Liver (tissue), 9 donors: ENCODE results near the gene STIM1. TPM values are rescaled to one million over a fixed set of nuclear protein-coding genes. Genes with fewer than 3 reads are reported as not detected.
"Not testable (repeated sequence)": the region's sequence is repeated elsewhere in the genome, so short reads cannot be mapped to it uniquely, and the experiment has no call there.

Experiments
- DNase-seq: peaks from one replicate; pipeline ENCODE4 v3.0.0-alpha.2; 2017; ENCODE audit warnings: low spot score
- H3K27ac ChIP-seq, 2 donors: one replicate each; pipeline ENCODE4 v1.7.0; 2013; ENCODE audit warnings: inconsistent platforms in 2 of 2, low read length in 2 of 2, control low read depth in 1 of 2, low read depth in 1 of 2, mild to moderate bottlenecking in 1 of 2
- H3K27me3 ChIP-seq, 4 donors: one replicate each; pipeline versions ENCODE4 v1.6.1 to v1.7.0; 2013; ENCODE audit warnings: low read length in 3 of 4, inconsistent platforms in 1 of 4, mild to moderate bottlenecking in 1 of 4, moderate library complexity in 1 of 4; ENCODE audit not compliant: control insufficient read depth in 4 of 4, insufficient read depth in 4 of 4
- H3K36me3 ChIP-seq, 4 donors: one replicate each; pipeline versions ENCODE4 v1.6.1 to v1.7.0; 2013; ENCODE audit warnings: low read length in 3 of 4, mild to moderate bottlenecking in 3 of 4, low read depth in 1 of 4, moderate library complexity in 1 of 4; ENCODE audit not compliant: control insufficient read depth in 4 of 4, insufficient read depth in 3 of 4
- H3K4me1 ChIP-seq, 4 donors: one replicate each; pipeline versions ENCODE4 v1.6.1 to v1.7.0; 2013; ENCODE audit warnings: low read length in 3 of 4, mild to moderate bottlenecking in 3 of 4, moderate library complexity in 1 of 4; ENCODE audit not compliant: control insufficient read depth in 4 of 4, insufficient read depth in 4 of 4
- H3K4me3 ChIP-seq, 3 donors: one replicate each; pipeline versions ENCODE4 v1.6.1 to v1.7.0; 2013; ENCODE audit warnings: low read length in 3 of 3, control low read depth in 1 of 3, low read depth in 1 of 3, mild to moderate bottlenecking in 1 of 3
- H3K9ac ChIP-seq, 2 donors: one replicate each; pipeline ENCODE4 v1.7.0; 2013; ENCODE audit warnings: low read length in 2 of 2, mild to moderate bottlenecking in 2 of 2, moderate library complexity in 2 of 2, control low read depth in 1 of 2, low read depth in 1 of 2
- H3K9me3 ChIP-seq, 4 donors: one replicate each; pipeline versions ENCODE4 v1.6.1 to v1.7.0; 2013; ENCODE audit warnings: low read length in 3 of 4; ENCODE audit not compliant: control insufficient read depth in 4 of 4
- ATF3 ChIP-seq: IDR thresholded peaks from 2 replicates; pipeline ENCODE4 v1.6.1; 2016; ENCODE audit warnings: antibody characterized with exemption
- CTCF ChIP-seq: fragments of 150-350 bp; IDR thresholded peaks from 2 replicates; pipeline ENCODE4 v1.5.1; 2017; ENCODE audit warnings: improper control_type of control experiment, low read depth, low read length; ENCODE audit not compliant: missing input control
- EGR1 ChIP-seq, 2 donors: IDR thresholded peaks; 2 replicates each; pipeline ENCODE4 v1.6.1; 2016 to 2018; ENCODE audit warnings: antibody characterized with exemption in 2 of 2, low read depth in 2 of 2
- FOXA1 ChIP-seq: IDR thresholded peaks from 2 replicates; pipeline ENCODE4 v1.6.1; 2016; ENCODE audit warnings: antibody characterized with exemption
- GABPA ChIP-seq, 2 donors: IDR thresholded peaks in 1 of 2; conservative IDR thresholded peaks in 1 of 2; 2 replicates each; pipeline ENCODE4 v1.6.1; 2016; ENCODE audit warnings: antibody characterized with exemption in 2 of 2, mild to moderate bottlenecking in 1 of 2, moderate library complexity in 1 of 2
- HNF4A ChIP-seq, 2 donors: conservative IDR thresholded peaks; 2 replicates each; pipeline ENCODE4 v1.6.1; 2016; ENCODE audit warnings: antibody characterized with exemption in 2 of 2, mild to moderate bottlenecking in 2 of 2
- HNF4G ChIP-seq: IDR thresholded peaks from 2 replicates; pipeline ENCODE4 v1.6.1; 2016; ENCODE audit warnings: antibody characterized with exemption
- MAX ChIP-seq: IDR thresholded peaks from 2 replicates; pipeline ENCODE4 v1.6.1; 2016; ENCODE audit warnings: antibody characterized with exemption
- NR2F2 ChIP-seq: IDR thresholded peaks from 2 replicates; pipeline ENCODE4 v1.6.1; 2016; ENCODE audit warnings: antibody characterized with exemption
- RAD21 ChIP-seq, 2 donors: IDR thresholded peaks; 2 replicates each; pipeline ENCODE4 v1.6.1; 2016; ENCODE audit warnings: antibody characterized with exemption in 2 of 2, mild to moderate bottlenecking in 2 of 2
- REST ChIP-seq: IDR thresholded peaks from 2 replicates; pipeline ENCODE4 v1.6.1; 2016; ENCODE audit warnings: antibody characterized with exemption, mild to moderate bottlenecking
- RXRA ChIP-seq, 2 donors: IDR thresholded peaks; 2 replicates each; pipeline ENCODE4 v1.6.1; 2017 to 2018; ENCODE audit warnings: antibody characterized with exemption in 2 of 2, mild to moderate bottlenecking in 1 of 2
- TAF1 ChIP-seq: conservative IDR thresholded peaks from 2 replicates; pipeline ENCODE4 v1.6.1; 2016; ENCODE audit warnings: antibody characterized with exemption, mild to moderate bottlenecking
- ZBTB33 ChIP-seq: IDR thresholded peaks from 2 replicates; pipeline ENCODE4 v1.6.1; 2016; ENCODE audit warnings: antibody characterized with exemption
- WGBS: extraction: QIAGEN DNeasy Blood & Tissue Kit; methylation state at CpG from one replicate; pipeline ENCODE4 v1.1.7; 2013; 5-methylcytosine and 5-hydroxymethylcytosine counted together
- polyA plus RNA-seq, 2 donors: library from polyadenylated mRNA; stranded (reverse) in 1 of 2; unstranded in 1 of 2; fragments of 200-250 nt in 1 of 2; fragments of >200 nt in 1 of 2; fragmentation: Nextera tagmentation in 1 of 2; extraction: Ambion mirVana in 1 of 2; gene quantifications; one replicate each; pipeline versions ENCODE4 v1.2.1 to v1.2.3, GENCODE V29; 2013 to 2015
- total RNA-seq, 2 donors: library from RNA; depleted of rRNA; stranded (reverse); fragments of >200 nt; gene quantifications; one replicate each; pipeline ENCODE4 v1.2.3, GENCODE V29; 2014
- donor health status: healthy.
- donor health status: healthy.
- donor health status: healthy.
- donor health status: healthy.
- donor health status: healthy.

The STIM1 gene
- total and polyA plus RNA-seq, 4 donors = 19.7 to 42.9 (median 25.1) TPM

- no peaks in the 10 kb centered on the region for H3K27me3 ChIP-seq
- TF ChIP-seq NR2F2 (no peak), HNF4G (no peak), TAF1 (no peak), RAD21 (IDR thresholded peaks at IDR 0.05) (no peak), FOXA1 (no peak), CTCF (no peak), HNF4A (conservative IDR thresholded peaks at IDR 0.05) (no peak), RXRA (IDR thresholded peaks at IDR 0.05) (no peak), ZBTB33 (no peak), REST (no peak), GABPA (IDR thresholded peaks at IDR 0.05 in 1 of 2, conservative IDR thresholded peaks at IDR 0.05 in 1 of 2) (no peak)
- no peaks in the 10 kb centered on the region for H3K9me3 ChIP-seq
- H3K36me3 ChIP-seq = peaks cover 9 to 34% (median 25%) of the 10 kb centered on the region in 4 donors
- no peak for DNase-seq
- 95% methylated on average over 1 of the region's 1 CpG for WGBS
- H3K4me3 ChIP-seq = no peak overlapping the region
- no peaks in the 10 kb centered on the region for H3K4me1 ChIP-seq
- no peak overlapping the region for H3K9ac ChIP-seq
- no peak overlapping the region for H3K27ac ChIP-seq
These were observed 271.9 kb downstream of the STIM1 start for GRCh38 chr11:4127357-4127756.

GRCh38 chr11:4130219-4130618 lies 274.8 kb downstream of the STIM1 start:
- H3K27me3 ChIP-seq, H3K4me1 ChIP-seq, H3K27ac ChIP-seq, H3K9ac ChIP-seq, H3K9me3 ChIP-seq, DNase-seq, H3K4me3 ChIP-seq: not testable (repeated sequence)
- peaks cover 3 to 30% (median 22%) of the 10 kb centered on the region in 4 donors for H3K36me3 ChIP-seq
- WGBS = 94% methylated on average over 4 of the region's 4 CpGs

GRCh38 chr11:4134806-4135205 lies 279.3 kb downstream of the STIM1 start:
- Histone ChIP-seq H3K9me3 (no peaks in the 10 kb centered on the region), H3K36me3 (peaks cover 1 to 36% (median 27%) of the 10 kb centered on the region in 4 donors), H3K27ac (no peak overlapping the region), H3K9ac (no peak overlapping the region), H3K27me3 (no peaks in the 10 kb centered on the region), H3K4me3 (no peak overlapping the region), H3K4me1 (no peaks in the 10 kb centered on the region)
- DNase-seq = no peak
- TF ChIP-seq RAD21 (IDR thresholded peaks at IDR 0.05) (no peak), RXRA (IDR thresholded peaks at IDR 0.05) (no peak), EGR1 (IDR thresholded peaks at IDR 0.05; ENCODE audit: low read depth in 2 of 2) (no peak), MAX (no peak), REST (no peak), ATF3 (no peak), TAF1 (no peak)
